ENCODE data around the gene HLA-C. TPM values are rescaled to one million over a fixed set of nuclear protein-coding genes. Genes with fewer than 3 reads are reported as not detected.

Gene HLA-C
- total RNA-seq, 1 donor: 489 TPM

DNA sequence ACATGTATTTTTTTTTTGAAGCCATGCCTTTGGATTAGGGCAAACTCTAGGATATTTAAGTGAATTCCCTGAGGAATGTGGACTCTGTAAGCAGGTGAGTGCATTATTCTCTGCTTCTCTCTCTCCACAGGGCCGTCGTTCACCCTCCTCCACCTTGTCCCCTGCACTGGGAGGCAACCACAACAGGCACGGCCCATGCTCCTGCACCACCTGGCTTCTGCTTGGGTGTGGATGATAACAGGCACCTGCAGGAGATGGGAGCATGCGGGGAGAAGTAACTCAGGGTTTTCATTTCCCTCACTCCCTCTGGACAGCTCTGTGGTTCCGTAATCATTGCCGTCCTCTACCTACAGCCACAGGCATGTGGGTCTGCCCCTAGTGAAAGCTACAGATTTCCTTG lies 43.4 kb downstream of the HLA-C start:
- Histone ChIP-seq H3K4me2 (ENCODE audit: insufficient read depth, low read length) (no peak overlapping the region), H3K4me1 (ENCODE audit: insufficient read depth, low read length) (no peaks in the 10 kb centered on the region), H2AFZ (ENCODE audit: low read length) (no peak overlapping the region), H3K27me3 (ENCODE audit: insufficient read depth, low read length) (peaks cover 19% of the 10 kb centered on the region), H3K9me3 (ENCODE audit: low read depth, low read length) (no peaks in the 10 kb centered on the region), H3K27ac (ENCODE audit: low read depth, low read length) (no peak overlapping the region), H3K79me2 (ENCODE audit: insufficient read depth, low read length) (no peaks in the 10 kb centered on the region), H4K20me1 (ENCODE audit: insufficient read depth, low read length) (no peaks in the 10 kb centered on the region), H3K36me3 (ENCODE audit: insufficient read depth, low read length) (no peaks in the 10 kb centered on the region), H3K4me3 (ENCODE audit: insufficient read depth, low read length) (no peak overlapping the region)
- TF ChIP-seq, protein P1, sequence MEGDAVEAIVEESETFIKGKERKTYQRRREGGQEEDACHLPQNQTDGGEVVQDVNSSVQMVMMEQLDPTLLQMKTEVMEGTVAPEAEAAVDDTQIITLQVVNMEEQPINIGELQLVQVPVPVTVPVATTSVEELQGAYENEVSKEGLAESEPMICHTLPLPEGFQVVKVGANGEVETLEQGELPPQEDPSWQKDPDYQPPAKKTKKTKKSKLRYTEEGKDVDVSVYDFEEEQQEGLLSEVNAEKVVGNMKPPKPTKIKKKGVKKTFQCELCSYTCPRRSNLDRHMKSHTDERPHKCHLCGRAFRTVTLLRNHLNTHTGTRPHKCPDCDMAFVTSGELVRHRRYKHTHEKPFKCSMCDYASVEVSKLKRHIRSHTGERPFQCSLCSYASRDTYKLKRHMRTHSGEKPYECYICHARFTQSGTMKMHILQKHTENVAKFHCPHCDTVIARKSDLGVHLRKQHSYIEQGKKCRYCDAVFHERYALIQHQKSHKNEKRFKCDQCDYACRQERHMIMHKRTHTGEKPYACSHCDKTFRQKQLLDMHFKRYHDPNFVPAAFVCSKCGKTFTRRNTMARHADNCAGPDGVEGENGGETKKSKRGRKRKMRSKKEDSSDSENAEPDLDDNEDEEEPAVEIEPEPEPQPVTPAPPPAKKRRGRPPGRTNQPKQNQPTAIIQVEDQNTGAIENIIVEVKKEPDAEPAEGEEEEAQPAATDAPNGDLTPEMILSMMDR (IDR thresholded peaks at IDR 0.05; ENCODE audit: extremely low read depth, low read depth, low read length): no peak
- no peak for DNase-seq (ENCODE audit: insufficient read length, low spot score, missing footprints)

GRCh38 chr6:31227143-31227542 lies 44.7 kb downstream of the HLA-C start:
- H3K27me3 ChIP-seq (ENCODE audit: insufficient read depth, low read length): peaks cover 13% of the 10 kb centered on the region
- H3K9me3 ChIP-seq (ENCODE audit: low read depth, low read length): no peaks in the 10 kb centered on the region
- H3K4me2 ChIP-seq (ENCODE audit: insufficient read depth, low read length): no peak overlapping the region
- no peak for DNase-seq (ENCODE audit: insufficient read length, low spot score, missing footprints)
- H3K4me3 ChIP-seq (ENCODE audit: insufficient read depth, low read length): no peak overlapping the region
- no peaks in the 10 kb centered on the region for H3K79me2 ChIP-seq (ENCODE audit: insufficient read depth, low read length)
- H4K20me1 ChIP-seq (ENCODE audit: insufficient read depth, low read length): no peaks in the 10 kb centered on the region
- H3K27ac ChIP-seq (ENCODE audit: low read depth, low read length): no peak overlapping the region
- H3K36me3 ChIP-seq (ENCODE audit: insufficient read depth, low read length): no peaks in the 10 kb centered on the region
- H2AFZ ChIP-seq (ENCODE audit: low read length): no peak overlapping the region
- TF ChIP-seq, protein P1 (IDR thresholded peaks at IDR 0.05; ENCODE audit: extremely low read depth, low read depth, low read length): no peak
- H3K4me1 ChIP-seq (ENCODE audit: insufficient read depth, low read length): no peaks in the 10 kb centered on the region

DNA sequence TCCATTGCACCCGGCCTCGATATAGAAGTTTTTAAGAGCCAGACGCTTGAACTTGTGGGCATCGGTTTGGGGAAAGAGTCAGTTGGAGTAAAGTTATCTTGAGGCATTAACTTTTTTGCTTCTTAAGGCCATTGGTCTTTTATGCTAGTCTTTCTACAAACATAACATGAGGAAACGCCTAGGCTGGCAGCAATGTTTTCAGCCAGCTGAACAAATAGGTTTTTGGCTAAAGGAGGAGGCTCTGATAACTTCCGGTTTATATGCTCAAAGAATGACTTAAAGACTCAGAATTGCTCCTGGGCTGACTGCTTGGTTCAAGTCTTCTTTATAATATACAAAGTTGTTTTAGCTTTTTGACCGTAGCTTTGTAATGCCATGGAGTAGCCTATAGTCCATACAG lies 46.2 kb downstream of the HLA-C start:
- Histone ChIP-seq H4K20me1 (ENCODE audit: insufficient read depth, low read length) (no peaks in the 10 kb centered on the region), H3K4me3 (ENCODE audit: insufficient read depth, low read length) (no peak overlapping the region), H3K9me3 (ENCODE audit: low read depth, low read length) (no peaks in the 10 kb centered on the region), H3K4me1 (ENCODE audit: insufficient read depth, low read length) (no peaks in the 10 kb centered on the region), H3K27ac (ENCODE audit: low read depth, low read length) (no peak overlapping the region), H2AFZ (ENCODE audit: low read length) (no peak overlapping the region), H3K79me2 (ENCODE audit: insufficient read depth, low read length) (no peaks in the 10 kb centered on the region), H3K4me2 (ENCODE audit: insufficient read depth, low read length) (no peak overlapping the region), H3K36me3 (ENCODE audit: insufficient read depth, low read length) (no peaks in the 10 kb centered on the region), H3K27me3 (ENCODE audit: insufficient read depth, low read length) (peaks cover 6% of the 10 kb centered on the region)
- DNase-seq (ENCODE audit: insufficient read length, low spot score, missing footprints): no peak
- TF ChIP-seq, protein P1 (IDR thresholded peaks at IDR 0.05; ENCODE audit: extremely low read depth, low read depth, low read length): no peak

- H3K4me2 ChIP-seq (ENCODE audit: insufficient read depth, low read length): no peak overlapping the region
- H3K79me2 ChIP-seq (ENCODE audit: insufficient read depth, low read length): no peaks in the 10 kb centered on the region
- H3K4me1 ChIP-seq (ENCODE audit: insufficient read depth, low read length): no peaks in the 10 kb centered on the region
- H3K27me3 ChIP-seq (ENCODE audit: insufficient read depth, low read length): peaks cover 8% of the 10 kb centered on the region
- H3K27ac ChIP-seq (ENCODE audit: low read depth, low read length): no peak overlapping the region
- no peaks in the 10 kb centered on the region for H4K20me1 ChIP-seq (ENCODE audit: insufficient read depth, low read length)
- no peak for DNase-seq (ENCODE audit: insufficient read length, low spot score, missing footprints)
- TF ChIP-seq, protein P1 (IDR thresholded peaks at IDR 0.05; ENCODE audit: extremely low read depth, low read depth, low read length): no peak
- no peak overlapping the region for H3K4me3 ChIP-seq (ENCODE audit: insufficient read depth, low read length)
- no peaks in the 10 kb centered on the region for H3K36me3 ChIP-seq (ENCODE audit: insufficient read depth, low read length)
- H2AFZ ChIP-seq (ENCODE audit: low read length): no peak overlapping the region
- no peaks in the 10 kb centered on the region for H3K9me3 ChIP-seq (ENCODE audit: low read depth, low read length)
Measured at GRCh38 chr6:31222496-31222895, 49.4 kb downstream of the HLA-C start.

Small RNA genes lying within 50 kb of the gene (small RNA-seq; reads per million reads assigned to genes)
- not detected for gene AL662844.1

Other genes starting within 250 kb of the HLA-C start
- not detected in 2 replicates for gene C6orf15, start 159.5 kb downstream of the HLA-C start, total RNA-seq
- 1.2 and 2.2 TPM in 2 replicates for gene PSORS1C1, start 157.3 kb downstream of the HLA-C start, total RNA-seq
- not detected in 2 replicates for gene CDSN, start 151.6 kb downstream of the HLA-C start, total RNA-seq
- gene PSORS1C2, start 133.0 kb downstream of the HLA-C start, total RNA-seq: not detected in 2 replicates
- gene CCHCR1, start 114.3 kb downstream of the HLA-C start, total RNA-seq: 13.6 and 14.1 TPM in 2 replicates
- 5.8 and 5.9 TPM in 2 replicates for gene TCF19, start 113.5 kb downstream of the HLA-C start, total RNA-seq
- gene POU5F1, start 101.4 kb downstream of the HLA-C start, total RNA-seq: 0.29 and 2.5 TPM in 2 replicates
- gene HLA-B, start 85.1 kb upstream of the HLA-C start, total RNA-seq: 455 and 510 TPM in 2 replicates
- gene MICA, start 131.5 kb upstream of the HLA-C start, total RNA-seq: 31.1 and 40.1 TPM in 2 replicates
- gene MICB, start 226.1 kb upstream of the HLA-C start, total RNA-seq: 12.7 and 14.1 TPM in 2 replicates

All from osteoblast (primary cell).